22Rv1 (cell line): ENCODE results near the gene TNIP1.

Experiments used
- H3K27ac ChIP-seq: fragments of 450-650 bp; 2 replicates; pipeline ENCODE4 v1.5.1; 2017
- CTCF ChIP-seq: fragments of 450-650 bp; IDR thresholded peaks from 2 replicates; pipeline ENCODE4 v1.5.1; 2017; ENCODE audit warnings: mild to moderate bottlenecking
- ZFX ChIP-seq: fragments of 450-650 bp; IDR thresholded peaks from 2 replicates; pipeline ENCODE4 v1.6.1; 2017; ENCODE audit warnings: antibody characterized with exemption, borderline replicate concordance

The TNIP1 gene

DNA sequence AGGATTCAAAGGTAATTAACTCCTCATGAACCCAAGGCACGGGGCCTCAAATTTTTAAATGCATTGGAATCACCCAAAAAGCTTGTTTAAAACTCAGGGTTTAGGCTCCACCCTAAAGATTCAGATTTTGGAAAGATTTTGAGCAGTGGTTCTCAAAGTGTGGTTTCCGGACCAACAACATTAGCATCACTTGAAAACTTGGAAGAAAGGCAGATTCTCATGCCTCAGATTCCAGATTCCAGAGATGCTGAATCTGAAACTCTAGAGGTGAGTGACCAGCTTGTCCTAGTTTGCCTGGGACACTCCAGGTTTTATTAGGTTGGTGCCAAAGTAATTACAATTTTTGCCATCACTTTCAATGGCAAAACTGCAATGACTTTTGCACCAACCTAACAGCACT is 24.7 kb upstream of the TNIP1 start:
- TF ChIP-seq ZFX (no peak), CTCF (no peak)
- H3K27ac ChIP-seq: no peak overlapping the region

DNA sequence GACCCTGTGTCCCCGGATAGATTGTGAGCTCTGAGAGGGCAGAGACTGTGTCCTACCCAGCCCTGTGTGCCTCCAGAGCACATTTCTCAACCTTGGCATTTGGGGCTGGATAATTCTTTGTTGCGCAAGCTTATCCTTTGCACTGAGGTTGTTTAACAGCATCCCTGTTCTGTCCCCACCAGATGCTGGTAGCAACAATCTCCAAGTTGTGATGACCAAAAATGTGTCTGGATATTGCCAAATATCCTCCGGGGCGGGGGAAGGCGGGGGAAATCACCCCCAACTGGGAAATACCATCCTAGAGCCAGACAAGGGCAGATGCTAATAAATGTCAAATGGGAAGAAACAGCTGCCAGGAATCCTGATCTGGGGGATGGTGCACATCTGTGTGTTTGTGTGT is 24.0 kb upstream of the TNIP1 start:
- TF ChIP-seq CTCF (no peak), ZFX (no peak)
- H3K27ac ChIP-seq: no peak overlapping the region

DNA sequence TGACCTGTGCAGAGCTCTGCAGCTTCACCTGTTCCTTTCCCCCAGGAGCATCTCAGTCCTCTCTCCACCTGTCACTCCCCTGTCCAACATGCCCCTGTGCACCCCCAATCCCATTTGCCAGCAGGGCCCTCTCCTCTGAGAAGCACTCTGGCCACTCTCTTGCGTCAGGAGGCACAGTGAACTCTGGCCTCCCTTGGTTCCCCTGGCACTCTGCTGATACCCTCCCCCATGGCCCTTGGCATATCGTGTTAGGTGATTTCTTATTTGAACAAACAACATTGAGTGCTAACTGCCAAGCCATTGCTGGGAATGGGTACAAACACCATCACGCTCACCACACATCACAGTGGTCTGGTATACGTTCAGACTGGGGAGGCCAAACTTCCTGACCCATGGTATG is 20.9 kb upstream of the TNIP1 start:
- no peak overlapping the region for H3K27ac ChIP-seq
- TF ChIP-seq ZFX (no peak), CTCF (no peak)

- TF ChIP-seq ZFX: no peak
- TF ChIP-seq CTCF: no peak
- no peak overlapping the region for H3K27ac ChIP-seq
Observed at GRCh38 chr5:151101151-151101550, 20.3 kb upstream of the TNIP1 start.

- no peak overlapping the region for H3K27ac ChIP-seq
- no peak for TF ChIP-seq CTCF
- no peak for TF ChIP-seq ZFX
Observed at GRCh38 chr5:151100681-151101080, 19.8 kb upstream of the TNIP1 start.

DNA sequence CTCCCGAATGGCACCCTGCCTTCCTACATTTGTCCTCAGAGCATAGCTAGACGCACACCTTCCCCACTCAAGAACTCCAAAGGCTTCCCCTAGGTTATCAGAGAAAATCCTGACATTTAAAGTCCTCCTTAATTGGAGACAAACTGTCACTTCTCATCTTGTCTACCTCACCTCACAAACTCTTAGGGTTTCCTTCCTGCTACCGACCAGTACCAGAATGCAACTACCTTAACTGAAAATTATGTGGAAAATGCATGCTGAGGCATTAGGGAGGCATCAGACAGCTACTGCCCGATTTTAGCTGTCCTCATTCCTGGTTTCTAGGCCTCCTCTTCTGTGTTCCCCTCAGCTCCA is 17.9 kb upstream of the TNIP1 start:
- H3K27ac ChIP-seq: no peak overlapping the region
- TF ChIP-seq ZFX: no peak

DNA sequence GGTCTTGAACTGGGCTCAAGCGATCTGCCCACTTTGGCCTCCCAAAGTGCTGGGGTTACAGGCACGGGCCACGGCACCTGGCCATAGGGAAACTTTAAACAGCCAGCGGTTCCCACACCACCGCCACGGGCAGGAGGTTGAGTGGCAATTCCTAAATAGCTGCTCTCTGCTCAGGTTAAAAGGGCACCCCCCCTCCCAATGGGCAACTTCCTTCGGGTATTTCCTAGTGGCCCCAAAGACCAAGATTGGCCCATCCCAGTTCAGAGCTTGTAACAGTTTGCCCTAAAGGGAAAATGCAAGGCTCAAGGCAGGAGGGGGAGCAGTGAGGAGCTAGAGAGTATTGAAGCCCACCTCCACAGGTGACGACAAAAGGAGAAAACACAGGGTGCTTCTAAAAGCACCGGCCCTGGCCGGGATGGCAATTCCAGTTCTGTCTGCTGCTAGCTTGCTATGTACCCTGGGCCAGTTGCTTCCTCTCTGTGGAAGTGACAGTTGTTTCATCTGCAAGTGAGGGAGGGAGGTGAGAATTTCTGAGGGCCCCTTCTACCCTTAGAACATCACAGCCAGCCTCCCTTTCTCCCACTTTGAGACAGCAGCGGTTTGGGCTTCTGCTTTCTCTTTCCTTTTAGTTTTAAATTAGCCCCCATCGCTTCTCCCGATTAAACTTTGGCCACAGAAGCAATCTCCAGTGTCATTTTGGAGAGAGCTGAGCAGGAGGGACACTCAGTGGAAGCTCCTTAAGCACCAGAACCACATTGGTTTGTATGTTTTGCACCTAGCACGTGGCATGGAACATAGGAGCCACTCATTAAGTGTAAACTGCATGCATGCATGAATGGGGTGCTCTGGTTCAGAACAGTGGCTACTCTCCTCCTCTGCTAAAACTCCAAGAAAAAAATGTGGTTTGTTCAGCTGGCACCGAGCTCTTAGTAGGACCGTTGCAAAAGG is 17.3 kb upstream of the TNIP1 start:
- no peak overlapping the region for H3K27ac ChIP-seq
- TF ChIP-seq ZFX (no peak), CTCF (no peak)

- H3K27ac ChIP-seq: no peak overlapping the region
- TF ChIP-seq ZFX (no peak), CTCF (no peak)
Observed at GRCh38 chr5:151097061-151097460, 16.2 kb upstream of the TNIP1 start.
